HEK293 (cell line): ENCODE results near the gene DUS1L.

Experiments
- BCL11B ChIP-seq: fragments of 450-650 bp; formaldehyde crosslinking; IDR thresholded peaks from 2 replicates; pipeline ENCODE4 v1.5.1; 2016; ENCODE audit warnings: low read depth, missing biosample characterization, missing genetic modification characterization
- KLF8 ChIP-seq: fragments of 450-650 bp; formaldehyde crosslinking; IDR thresholded peaks from 2 replicates; pipeline ENCODE4 v1.5.1; 2016; ENCODE audit warnings: missing biosample characterization, missing genetic modification characterization
- MEIS1 ChIP-seq: sonication (generic); formaldehyde crosslinking; IDR thresholded peaks from 2 replicates; pipeline ENCODE4 v1.8.1; 2022; ENCODE audit warnings: missing genetic modification reagents, mild to moderate bottlenecking, borderline replicate concordance
- MZF1 ChIP-seq: fragments of 450-650 bp; formaldehyde crosslinking; IDR thresholded peaks from 2 replicates; pipeline ENCODE4 v1.5.1; 2017; ENCODE audit warnings: missing biosample characterization, missing genetic modification characterization, borderline replicate concordance
- SP2 ChIP-seq: fragments of 450-650 bp; formaldehyde crosslinking; IDR thresholded peaks from 2 replicates; pipeline ENCODE4 v1.5.1; 2016; ENCODE audit warnings: missing biosample characterization, missing genetic modification characterization
- ZBTB49 ChIP-seq: fragments of 450-650 bp; formaldehyde crosslinking; IDR thresholded peaks from 2 replicates; pipeline ENCODE4 v1.5.1; 2016; ENCODE audit warnings: missing biosample characterization, missing genetic modification characterization, low read depth
- ZFP41 ChIP-seq: fragments of 450-650 bp; formaldehyde crosslinking; IDR thresholded peaks from 2 replicates; pipeline ENCODE4 v1.5.1; 2016; ENCODE audit warnings: missing biosample characterization, missing genetic modification characterization, borderline replicate concordance
- ZNF292 ChIP-seq: fragments of 450-650 bp; formaldehyde crosslinking; IDR thresholded peaks from 2 replicates; pipeline ENCODE4 v1.5.1; 2016; ENCODE audit warnings: low read depth, missing biosample characterization, missing genetic modification characterization, borderline replicate concordance
- ZNF302 ChIP-seq: fragments of 450-650 bp; formaldehyde crosslinking; IDR thresholded peaks from 2 replicates; pipeline ENCODE4 v1.5.1; 2016; ENCODE audit warnings: missing biosample characterization, missing genetic modification characterization, low read depth
- ZNF335 ChIP-seq: fragments of 450-650 bp; formaldehyde crosslinking; conservative IDR thresholded peaks from 2 replicates; pipeline ENCODE4 v1.5.1; 2016; ENCODE audit warnings: missing biosample characterization, missing genetic modification characterization
- ZNF426 ChIP-seq: fragments of 450-650 bp; formaldehyde crosslinking; IDR thresholded peaks from 2 replicates; pipeline ENCODE4 v1.5.1; 2017; ENCODE audit warnings: missing biosample characterization, missing genetic modification characterization, mild to moderate bottlenecking, inconsistent platforms, moderate library complexity
- ZNF48 ChIP-seq: fragments of 450-650 bp; formaldehyde crosslinking; IDR thresholded peaks from 2 replicates; pipeline ENCODE4 v1.5.1; 2016; ENCODE audit warnings: missing biosample characterization, missing genetic modification characterization
- ZNF514 ChIP-seq: fragments of 450-650 bp; formaldehyde crosslinking; IDR thresholded peaks from 2 replicates; pipeline ENCODE4 v1.5.1; 2016; ENCODE audit warnings: missing biosample characterization, missing genetic modification characterization
- ZNF544 ChIP-seq: fragments of 450-650 bp; formaldehyde crosslinking; IDR thresholded peaks from 2 replicates; pipeline ENCODE4 v1.5.0; 2017; ENCODE audit warnings: missing biosample characterization, missing genetic modification characterization
- ZNF548 ChIP-seq: fragments of 450-650 bp; formaldehyde crosslinking; IDR thresholded peaks from 2 replicates; pipeline ENCODE4 v1.5.1; 2016; ENCODE audit warnings: missing biosample characterization, missing genetic modification characterization
- ZNF585B ChIP-seq: fragments of 450-650 bp; formaldehyde crosslinking; IDR thresholded peaks from 2 replicates; pipeline ENCODE4 v1.5.1; 2016; ENCODE audit warnings: missing biosample characterization, missing genetic modification characterization
- ZNF768 ChIP-seq: fragments of 450-650 bp; formaldehyde crosslinking; IDR thresholded peaks from 2 replicates; pipeline ENCODE4 v1.5.1; 2018; ENCODE audit warnings: missing biosample characterization, mild to moderate bottlenecking, missing genetic modification characterization
- ZNF830 ChIP-seq: fragments of 450-650 bp; IDR thresholded peaks from 2 replicates; pipeline ENCODE4 v1.5.0; 2018; ENCODE audit warnings: missing biosample characterization, missing genetic modification characterization, low read depth, mild to moderate bottlenecking, moderate library complexity
- ZXDB ChIP-seq: fragments of 450-650 bp; formaldehyde crosslinking; IDR thresholded peaks from 2 replicates; pipeline ENCODE4 v1.5.1; 2016; ENCODE audit warnings: missing biosample characterization, missing genetic modification characterization
- TF ChIP-seq, protein P1 (sequence below): fragments of 450-650 bp; formaldehyde crosslinking; IDR thresholded peaks from 2 replicates; pipeline ENCODE4 v1.5.1; 2016; ENCODE audit warnings: missing biosample characterization, missing genetic modification characterization, borderline replicate concordance
- TF ChIP-seq, protein P2 (sequence below): fragments of 450-650 bp; formaldehyde crosslinking; IDR thresholded peaks from 2 replicates; pipeline ENCODE4 v1.5.1; 2016; ENCODE audit warnings: missing biosample characterization, missing genetic modification characterization
- TF ChIP-seq, protein P3 (sequence below): fragments of 450-650 bp; IDR thresholded peaks from 2 replicates; pipeline ENCODE4 v1.5.1; 2018; ENCODE audit warnings: missing biosample characterization, mild to moderate bottlenecking, missing genetic modification characterization
- TF ChIP-seq, protein P4 (sequence below): fragments of 450-650 bp; formaldehyde crosslinking; IDR thresholded peaks from 2 replicates; pipeline ENCODE4 v1.5.1; 2016; ENCODE audit warnings: missing biosample characterization, missing genetic modification characterization

DUS1L gene

DNA sequence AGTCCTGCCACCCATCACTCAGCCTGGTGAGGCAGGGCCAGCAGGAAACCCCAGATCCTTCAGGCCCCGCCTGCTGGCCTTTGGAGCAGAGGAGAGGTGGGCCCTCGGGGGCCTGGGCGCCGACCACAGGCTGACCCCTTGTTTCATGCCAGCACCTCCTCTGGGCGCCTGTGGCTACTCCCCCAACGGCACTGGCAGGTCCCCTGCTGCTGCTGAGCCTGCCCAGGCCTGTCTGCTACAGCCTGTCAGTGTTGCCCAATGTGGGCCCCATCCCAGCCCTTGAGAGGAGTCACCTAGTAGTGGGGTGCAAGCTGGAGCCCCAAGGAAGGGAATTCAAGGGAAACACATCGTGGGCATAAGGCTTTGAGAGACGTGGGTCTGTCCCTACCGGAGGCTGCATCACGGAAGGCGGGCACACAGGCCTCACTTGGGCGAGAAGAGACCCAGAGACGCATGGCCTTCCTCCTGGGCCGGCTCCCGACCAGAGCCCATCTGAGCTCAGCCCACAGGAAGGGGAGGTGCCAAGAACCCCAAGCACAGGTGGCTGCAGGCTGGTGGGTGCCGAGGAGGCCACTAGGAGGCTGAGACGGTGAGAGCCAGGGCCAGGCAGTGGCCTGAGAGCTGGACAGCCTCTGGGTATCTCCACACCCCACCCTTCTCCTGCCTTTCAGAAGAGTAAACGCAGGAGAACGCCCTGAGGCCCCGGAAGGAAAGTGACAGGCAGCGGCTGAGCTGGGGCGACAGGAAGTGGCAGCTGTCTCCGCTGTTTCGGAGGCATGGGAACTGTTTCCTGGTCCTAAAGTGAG, 40.5 kb upstream of the DUS1L start (continued):
- TF ChIP-seq ZNF335 (tag by site-specific recombination) (peak; percentile 65), ZNF768 (tag by site-specific recombination) (no peak), ZXDB (tag by site-specific recombination) (no peak), ZNF514 (tag by site-specific recombination) (no peak), ZNF548 (tag by site-specific recombination) (no peak), BCL11B (tag by site-specific recombination) (no peak), SP2 (tag by site-specific recombination) (peak; percentile 77), ZNF830 (tag by site-specific recombination) (no peak), ZNF302 (tag by site-specific recombination) (no peak), ZFP41 (no peak), MZF1 (0 out of 2 replicates have a peak, but pooled peaks have one; percentile 30), ZNF48 (no peak), ZBTB49 (tag by site-specific recombination) (no peak), KLF8 (no peak), ZNF426 (tag by site-specific recombination) (no peak), ZNF544 (tag by site-specific recombination) (no peak), ZNF585B (no peak), MEIS1 (CRISPR knock-in tag) (no peak), ZNF292 (no peak)
- TF ChIP-seq, protein P1, sequence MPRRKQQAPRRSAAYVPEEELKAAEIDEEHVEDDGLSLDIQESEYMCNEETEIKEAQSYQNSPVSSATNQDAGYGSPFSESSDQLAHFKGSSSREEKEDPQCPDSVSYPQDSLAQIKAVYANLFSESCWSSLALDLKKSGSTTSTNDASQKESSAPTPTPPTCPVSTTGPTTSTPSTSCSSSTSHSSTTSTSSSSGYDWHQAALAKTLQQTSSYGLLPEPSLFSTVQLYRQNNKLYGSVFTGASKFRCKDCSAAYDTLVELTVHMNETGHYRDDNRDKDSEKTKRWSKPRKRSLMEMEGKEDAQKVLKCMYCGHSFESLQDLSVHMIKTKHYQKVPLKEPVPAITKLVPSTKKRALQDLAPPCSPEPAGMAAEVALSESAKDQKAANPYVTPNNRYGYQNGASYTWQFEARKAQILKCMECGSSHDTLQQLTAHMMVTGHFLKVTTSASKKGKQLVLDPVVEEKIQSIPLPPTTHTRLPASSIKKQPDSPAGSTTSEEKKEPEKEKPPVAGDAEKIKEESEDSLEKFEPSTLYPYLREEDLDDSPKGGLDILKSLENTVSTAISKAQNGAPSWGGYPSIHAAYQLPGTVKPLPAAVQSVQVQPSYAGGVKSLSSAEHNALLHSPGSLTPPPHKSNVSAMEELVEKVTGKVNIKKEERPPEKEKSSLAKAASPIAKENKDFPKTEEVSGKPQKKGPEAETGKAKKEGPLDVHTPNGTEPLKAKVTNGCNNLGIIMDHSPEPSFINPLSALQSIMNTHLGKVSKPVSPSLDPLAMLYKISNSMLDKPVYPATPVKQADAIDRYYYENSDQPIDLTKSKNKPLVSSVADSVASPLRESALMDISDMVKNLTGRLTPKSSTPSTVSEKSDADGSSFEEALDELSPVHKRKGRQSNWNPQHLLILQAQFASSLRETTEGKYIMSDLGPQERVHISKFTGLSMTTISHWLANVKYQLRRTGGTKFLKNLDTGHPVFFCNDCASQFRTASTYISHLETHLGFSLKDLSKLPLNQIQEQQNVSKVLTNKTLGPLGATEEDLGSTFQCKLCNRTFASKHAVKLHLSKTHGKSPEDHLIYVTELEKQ (tag by site-specific recombination) = no peak
- TF ChIP-seq, protein P2, sequence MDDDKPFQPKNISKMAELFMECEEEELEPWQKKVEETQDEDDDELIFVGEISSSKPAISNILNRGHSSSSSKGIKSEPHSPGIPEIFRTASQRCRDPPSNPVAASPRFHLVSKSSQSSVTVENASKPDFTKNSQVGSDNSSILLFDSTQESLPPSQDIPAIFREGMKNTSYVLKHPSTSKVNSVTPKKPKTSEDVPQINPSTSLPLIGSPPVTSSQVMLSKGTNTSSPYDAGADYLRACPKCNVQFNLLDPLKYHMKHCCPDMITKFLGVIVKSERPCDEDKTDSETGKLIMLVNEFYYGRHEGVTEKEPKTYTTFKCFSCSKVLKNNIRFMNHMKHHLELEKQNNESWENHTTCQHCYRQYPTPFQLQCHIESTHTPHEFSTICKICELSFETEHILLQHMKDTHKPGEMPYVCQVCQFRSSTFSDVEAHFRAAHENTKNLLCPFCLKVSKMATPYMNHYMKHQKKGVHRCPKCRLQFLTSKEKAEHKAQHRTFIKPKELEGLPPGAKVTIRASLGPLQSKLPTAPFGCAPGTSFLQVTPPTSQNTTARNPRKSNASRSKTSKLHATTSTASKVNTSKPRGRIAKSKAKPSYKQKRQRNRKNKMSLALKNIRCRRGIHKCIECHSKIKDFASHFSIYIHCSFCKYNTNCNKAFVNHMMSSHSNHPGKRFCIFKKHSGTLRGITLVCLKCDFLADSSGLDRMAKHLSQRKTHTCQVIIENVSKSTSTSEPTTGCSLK (tag by site-specific recombination) = no peak
- TF ChIP-seq, protein P3, sequence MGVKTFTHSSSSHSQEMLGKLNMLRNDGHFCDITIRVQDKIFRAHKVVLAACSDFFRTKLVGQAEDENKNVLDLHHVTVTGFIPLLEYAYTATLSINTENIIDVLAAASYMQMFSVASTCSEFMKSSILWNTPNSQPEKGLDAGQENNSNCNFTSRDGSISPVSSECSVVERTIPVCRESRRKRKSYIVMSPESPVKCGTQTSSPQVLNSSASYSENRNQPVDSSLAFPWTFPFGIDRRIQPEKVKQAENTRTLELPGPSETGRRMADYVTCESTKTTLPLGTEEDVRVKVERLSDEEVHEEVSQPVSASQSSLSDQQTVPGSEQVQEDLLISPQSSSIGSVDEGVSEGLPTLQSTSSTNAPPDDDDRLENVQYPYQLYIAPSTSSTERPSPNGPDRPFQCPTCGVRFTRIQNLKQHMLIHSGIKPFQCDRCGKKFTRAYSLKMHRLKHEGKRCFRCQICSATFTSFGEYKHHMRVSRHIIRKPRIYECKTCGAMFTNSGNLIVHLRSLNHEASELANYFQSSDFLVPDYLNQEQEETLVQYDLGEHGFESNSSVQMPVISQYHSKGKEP = no peak
- TF ChIP-seq, protein P4, sequence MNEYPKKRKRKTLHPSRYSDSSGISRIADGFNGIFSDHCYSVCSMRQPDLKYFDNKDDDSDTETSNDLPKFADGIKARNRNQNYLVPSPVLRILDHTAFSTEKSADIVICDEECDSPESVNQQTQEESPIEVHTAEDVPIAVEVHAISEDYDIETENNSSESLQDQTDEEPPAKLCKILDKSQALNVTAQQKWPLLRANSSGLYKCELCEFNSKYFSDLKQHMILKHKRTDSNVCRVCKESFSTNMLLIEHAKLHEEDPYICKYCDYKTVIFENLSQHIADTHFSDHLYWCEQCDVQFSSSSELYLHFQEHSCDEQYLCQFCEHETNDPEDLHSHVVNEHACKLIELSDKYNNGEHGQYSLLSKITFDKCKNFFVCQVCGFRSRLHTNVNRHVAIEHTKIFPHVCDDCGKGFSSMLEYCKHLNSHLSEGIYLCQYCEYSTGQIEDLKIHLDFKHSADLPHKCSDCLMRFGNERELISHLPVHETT (tag by site-specific recombination) = no peak
